ENCODE results near the gene MYO5A. TPM values are rescaled to one million over a fixed set of nuclear protein-coding genes. Genes with fewer than 3 reads are reported as not detected.

The MYO5A gene
- total and polyA plus RNA-seq, 2 donors (not counting 3 experiments of a cell fraction or from before 2014, with no cell fraction given): 31.9 to 91.9 TPM

GRCh38 chr15:52344592-52344991 is 184.1 kb downstream of the MYO5A start:
- H3K4me1 ChIP-seq (ENCODE audit: control insufficient read depth, extremely low read depth, insufficient read depth, low read length): no peaks in the 10 kb centered on the region
- no peaks in the 10 kb centered on the region for H3K27me3 ChIP-seq (ENCODE audit: control insufficient read depth in 2 of 2, insufficient read depth in 2 of 2, low read length in 2 of 2)
- DNase-seq (ENCODE audit: low read depth, low spot score): no peak
- no peaks in the 10 kb centered on the region for H3K9me1 ChIP-seq (replicated peaks; ENCODE audit: control insufficient read depth, extremely low read depth, insufficient read depth, low read length)
- no peak for TF ChIP-seq JUN (IDR thresholded peaks at IDR 0.05; ENCODE audit: borderline replicate concordance, insufficient read depth, insufficient read length, low read depth)
- no peak for TF ChIP-seq MAX (IDR thresholded peaks at IDR 0.05; ENCODE audit: insufficient read depth, insufficient read length)
- no peak for TF ChIP-seq CTCF (IDR thresholded peaks at IDR 0.05; ENCODE audit: extremely low read depth in 1 of 2, insufficient read depth in 1 of 2, low read depth in 1 of 2, low read length in 2 of 2)
- TF ChIP-seq POLR2A (IDR thresholded peaks at IDR 0.05; ENCODE audit: low read depth, low read length): no peak
- TF ChIP-seq POLR2AphosphoS5 (IDR thresholded peaks at IDR 0.05; ENCODE audit: insufficient read depth, low read depth, low read length): no peak
- no peak for TF ChIP-seq EZH2 (IDR thresholded peaks at IDR 0.05; ENCODE audit: borderline replicate concordance, low read depth, low read length, severe bottlenecking)
- no peak for TF ChIP-seq GATA2 (IDR thresholded peaks at IDR 0.05; ENCODE audit: insufficient read depth, insufficient read length, low read depth, low read length)
- no peak for TF ChIP-seq FOS (IDR thresholded peaks at IDR 0.05; ENCODE audit: borderline replicate concordance, insufficient read depth, low read length)
- no peak for TF ChIP-seq MYC (IDR thresholded peaks at IDR 0.05; ENCODE audit: low read depth, low read length)
- no peak overlapping the region for H3K4me2 ChIP-seq (ENCODE audit: insufficient read depth, low read length)
- peaks cover 7 to 11% of the 10 kb centered on the region in 2 experiments for H3K36me3 ChIP-seq (ENCODE audit: control insufficient read depth in 2 of 2, extremely low read depth in 1 of 2, insufficient read depth in 2 of 2, low read length in 2 of 2)
- H4K20me1 ChIP-seq (replicated peaks; ENCODE audit: control insufficient read depth, extremely low read depth, insufficient read depth, low read length): no peaks in the 10 kb centered on the region
- no peak overlapping the region for H3K27ac ChIP-seq (ENCODE audit: insufficient read depth, low read depth, low read length)
- no peak overlapping the region for H3K4me3 ChIP-seq (replicated peaks in 1 of 3; ENCODE audit: insufficient read depth in 1 of 3, low read depth in 1 of 3, low read length in 3 of 3)
- H2AFZ ChIP-seq (ENCODE audit: low read depth, low read length): no peak overlapping the region
- ChIA-PET CTCF (no interaction called here), POLR2A (no interaction called here)
- no peaks in the 10 kb centered on the region for H3K79me2 ChIP-seq (ENCODE audit: control insufficient read depth, insufficient read depth, low read length)
- H3K9ac ChIP-seq (replicated peaks; ENCODE audit: extremely low read depth, insufficient read depth, low read length): no peak overlapping the region
- H3K9me3 ChIP-seq (replicated peaks; ENCODE audit: control insufficient read depth, insufficient read depth, low read length): no peaks in the 10 kb centered on the region
- dilution Hi-C loops (cut with MboI; ENCODE audit: extremely low pct_ligation_motif_present, low sequenced_read_pairs): no loop called here
- FAIRE-seq: no peak
- BruUV-seq (replicated peaks): no TSS peak
- intact Hi-C loops (cut with micrococcal nuclease): no loop called here

Measured in endothelial cell of umbilical vein (primary cell).